H9 (cell line): ENCODE measurements around the gene NEURL4. TPM values are rescaled to one million over a fixed set of nuclear protein-coding genes. Genes with fewer than 3 reads are reported as not detected.

Source experiments
- DNase-seq: peaks from one replicate; pipeline ENCODE4 v3.0.0-alpha.2; 2017
- H2AFZ ChIP-seq: one replicate; pipeline ENCODE4 v1.6.1; 2013; ENCODE audit warnings: mild to moderate bottlenecking, low read length, control low read depth, moderate library complexity
- H2AK5ac ChIP-seq: 2 replicates; pipeline ENCODE4 v1.6.1; 2013; ENCODE audit warnings: low read length, control low read depth, mixed read lengths; ENCODE audit not compliant: insufficient read length
- H2BK120ac ChIP-seq: one replicate; pipeline ENCODE4 v1.6.1; 2013; ENCODE audit warnings: low read depth, mild to moderate bottlenecking, low read length, control low read depth, inconsistent platforms; ENCODE audit not compliant: poor library complexity, severe bottlenecking
- H2BK12ac ChIP-seq: 2 replicates; pipeline ENCODE4 v1.6.1; 2013; ENCODE audit warnings: low read length, control low read depth, mixed read lengths, low read depth; ENCODE audit not compliant: insufficient read length
- H2BK15ac ChIP-seq: 2 replicates; pipeline ENCODE4 v1.6.1; 2013; ENCODE audit warnings: low read depth, low read length, control low read depth
- H2BK20ac ChIP-seq: one replicate; pipeline ENCODE4 v1.6.1; 2013; ENCODE audit warnings: low read depth, mild to moderate bottlenecking, low read length, control low read depth, inconsistent platforms; ENCODE audit not compliant: poor library complexity, severe bottlenecking
- H2BK5ac ChIP-seq: 2 replicates; pipeline ENCODE4 v1.6.1; 2013; ENCODE audit warnings: low read length, control low read depth, mixed read lengths; ENCODE audit not compliant: insufficient read length
- H3K14ac ChIP-seq: 2 replicates; pipeline ENCODE4 v1.6.1; 2013; ENCODE audit warnings: low read length, control low read depth; ENCODE audit not compliant: insufficient read depth
- H3K18ac ChIP-seq: 2 replicates; pipeline ENCODE4 v1.6.1; 2013; ENCODE audit warnings: low read depth, mild to moderate bottlenecking, mixed read lengths, low read length, control low read depth; ENCODE audit not compliant: insufficient read length
- H3K23ac ChIP-seq: 2 replicates; pipeline ENCODE4 v1.6.1; 2013; ENCODE audit warnings: low read length, control low read depth, mixed read lengths, low read depth; ENCODE audit not compliant: insufficient read length
- H3K23me2 ChIP-seq: 2 replicates; pipeline ENCODE4 v1.6.1; 2013; ENCODE audit warnings: low read depth, mild to moderate bottlenecking, mixed read lengths, low read length, control low read depth; ENCODE audit not compliant: insufficient read length, poor library complexity, severe bottlenecking
- H3K27ac ChIP-seq: 2 replicates; pipeline ENCODE4 v1.5.1; 2013; ENCODE audit warnings: low read length, control low read depth, mixed read lengths, low read depth; ENCODE audit not compliant: insufficient read length
- H3K27me3 ChIP-seq: 2 replicates; pipeline ENCODE4 v1.6.1; 2013; ENCODE audit warnings: low read length, control low read depth, inconsistent platforms; ENCODE audit not compliant: insufficient read depth
- H3K4ac ChIP-seq: 2 replicates; pipeline ENCODE4 v1.6.1; 2013; ENCODE audit warnings: low read depth, mild to moderate bottlenecking, control low read depth, inconsistent platforms, low read length, moderate library complexity
- H3K4me1 ChIP-seq: 2 replicates; pipeline ENCODE4 v1.6.1; 2013; ENCODE audit warnings: low read length, control low read depth, inconsistent platforms; ENCODE audit not compliant: insufficient read depth
- H3K4me2 ChIP-seq: 2 replicates; pipeline ENCODE4 v1.6.1; 2013; ENCODE audit warnings: low read length, control low read depth, mixed read lengths; ENCODE audit not compliant: insufficient read length, insufficient read depth
- H3K56ac ChIP-seq: 2 replicates; pipeline ENCODE4 v1.6.1; 2013; ENCODE audit warnings: low read depth, mild to moderate bottlenecking, mixed read lengths, low read length, control low read depth; ENCODE audit not compliant: insufficient read length
- H3K79me1 ChIP-seq: 2 replicates; pipeline ENCODE4 v1.6.1; 2013; ENCODE audit warnings: low read depth, mild to moderate bottlenecking, moderate library complexity, low read length, control low read depth, inconsistent platforms; ENCODE audit not compliant: insufficient read depth, poor library complexity, severe bottlenecking
- H3K79me2 ChIP-seq: 2 replicates; pipeline ENCODE4 v1.6.1; 2013; ENCODE audit warnings: low read length, control low read depth, inconsistent platforms; ENCODE audit not compliant: insufficient read depth
- H3K9ac ChIP-seq: 2 replicates; pipeline ENCODE4 v1.6.1; 2013; ENCODE audit warnings: low read length, control low read depth, mixed read lengths; ENCODE audit not compliant: insufficient read length; ENCODE audit errors: extremely low read depth
- H3K9me3 ChIP-seq: one replicate; pipeline ENCODE4 v1.6.1; 2013; ENCODE audit warnings: low read depth, low read length, inconsistent platforms; ENCODE audit not compliant: control insufficient read depth
- H3T11ph ChIP-seq: one replicate; pipeline ENCODE4 v1.6.1; 2013; ENCODE audit warnings: mild to moderate bottlenecking, low read length, control low read depth, inconsistent platforms
- H4K20me1 ChIP-seq: one replicate; pipeline ENCODE4 v1.6.1; 2013; ENCODE audit not compliant: control insufficient read depth, insufficient read length, insufficient read depth
- H4K5ac ChIP-seq: 2 replicates; pipeline ENCODE4 v1.6.1; 2013; ENCODE audit warnings: low read depth, mild to moderate bottlenecking, mixed read lengths, low read length, control low read depth; ENCODE audit not compliant: insufficient read length
- H4K8ac ChIP-seq: replicated peaks from 2 replicates; pipeline ENCODE4 v1.6.1; 2013; ENCODE audit warnings: low read length, control low read depth, mixed read lengths, low read depth; ENCODE audit not compliant: insufficient read length
- H4K91ac ChIP-seq: 2 replicates; pipeline ENCODE4 v1.6.1; 2013; ENCODE audit warnings: low read depth, mild to moderate bottlenecking, moderate library complexity, mixed read lengths, low read length, control low read depth; ENCODE audit not compliant: insufficient read length
- H3K27ac Mint-ChIP-seq, 3 experiments: 2 replicates in 2 of 3; 3 replicates in 1 of 3; pipeline ENCODE4 v1.8.0; 2020 to 2021; ENCODE audit warnings: mixed read lengths in 3 of 3, mild to moderate bottlenecking in 1 of 3, moderate library complexity in 1 of 3
- H3K27me3 Mint-ChIP-seq: 2 replicates; pipeline ENCODE4 v1.8.0; 2021; ENCODE audit warnings: low read depth, mild to moderate bottlenecking, moderate library complexity, mixed read lengths
- H3K36me3 Mint-ChIP-seq, 3 experiments: 2 replicates in 2 of 3; 3 replicates in 1 of 3; pipeline ENCODE4 v1.8.0; 2020 to 2021; ENCODE audit warnings: low read depth in 3 of 3, mixed read lengths in 3 of 3; ENCODE audit not compliant: insufficient read depth in 1 of 3
- H3K4me1 Mint-ChIP-seq, 2 experiments: 2 replicates each; pipeline ENCODE4 v1.8.0; 2020; ENCODE audit warnings: mixed read lengths in 2 of 2
- H3K4me3 Mint-ChIP-seq, 2 experiments: 2 replicates in 1 of 2; 3 replicates in 1 of 2; pipeline ENCODE4 v1.8.0; 2020 to 2021; ENCODE audit warnings: mild to moderate bottlenecking in 2 of 2, mixed read lengths in 2 of 2, moderate library complexity in 1 of 2
- H3K9me3 Mint-ChIP-seq, 2 experiments: 2 replicates in 1 of 2; 3 replicates in 1 of 2; pipeline ENCODE4 v1.8.0; 2020; ENCODE audit warnings: mild to moderate bottlenecking in 2 of 2, mixed read lengths in 2 of 2, moderate library complexity in 1 of 2
- CTCF ChIP-seq: fragments of 200-600 bp; sonication (generic); conservative IDR thresholded peaks from 3 replicates; pipeline ENCODE4 v1.8.0; 2021; ENCODE audit warnings: antibody characterized with exemption, mild to moderate bottlenecking
- WGBS: extraction: QIAGEN DNeasy Blood & Tissue Kit; methylation state at CpG from one replicate; pipeline ENCODE4 v1.1.7; 2013; ENCODE audit warnings: missing lambda C conversion rate, low lambda C conversion rate, mixed read lengths; ENCODE audit not compliant: insufficient read length; ENCODE audit errors: extremely low coverage; 5-methylcytosine and 5-hydroxymethylcytosine counted together
- total RNA-seq: library from RNA; stranded (reverse); gene quantifications from 2 replicates; pipeline ENCODE4 v1.2.1, GENCODE V29; 2021

NEURL4 gene
- total RNA-seq, 1 experiment from 2014 or later: 54.8 TPM

DNA sequence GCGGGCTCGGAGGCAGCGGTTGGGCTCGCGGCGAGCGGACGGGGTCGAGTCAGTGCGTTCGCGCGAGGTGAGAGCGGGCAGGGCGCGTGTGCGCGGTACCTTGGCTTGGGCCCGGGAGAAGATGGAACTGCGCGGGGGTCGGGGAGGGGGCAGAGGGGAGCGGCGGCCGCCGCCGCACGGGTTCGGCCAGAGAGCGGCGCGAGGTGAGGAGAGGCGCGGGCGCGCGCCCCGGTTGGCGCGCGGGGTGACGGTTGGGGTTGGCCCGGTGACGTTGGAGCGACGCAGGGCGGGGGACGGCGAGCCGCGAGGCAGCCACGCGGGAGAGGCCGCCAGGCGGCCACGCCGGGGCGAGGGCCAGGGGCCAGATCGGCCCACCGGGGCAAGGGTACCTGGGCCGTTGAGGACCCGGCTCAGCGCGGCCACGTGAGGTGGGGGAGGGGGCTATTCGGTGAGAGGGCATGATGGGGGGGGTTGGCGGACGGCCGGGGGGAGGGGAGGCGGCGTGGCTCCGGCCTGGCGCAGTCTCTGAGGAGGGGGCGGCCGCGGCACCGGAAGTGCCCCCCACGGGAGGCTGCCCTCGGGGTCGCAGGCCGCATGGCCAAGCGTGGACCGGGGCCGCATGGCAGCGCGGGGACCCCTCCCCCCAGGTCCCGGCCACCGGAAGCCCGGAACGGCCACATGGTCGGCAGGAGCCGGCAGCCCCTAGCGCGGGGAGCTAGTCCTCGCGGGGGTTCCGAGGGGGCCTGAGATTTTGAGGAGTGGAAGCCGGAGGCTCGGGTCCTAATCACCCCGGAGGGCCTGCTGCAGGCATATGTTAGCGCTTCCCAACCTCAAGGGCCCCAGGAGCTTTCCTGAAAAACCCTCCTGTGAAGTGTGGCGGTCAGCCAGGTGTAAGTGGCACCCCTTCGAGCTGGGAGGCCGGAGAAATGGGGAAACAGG lies 21.2 kb downstream of the NEURL4 start:
- peak overlapping the region; percentile 51; the same call in 1 of the 2 replicates for H3K4ac ChIP-seq
- H2BK120ac ChIP-seq: no peak overlapping the region
- H3K56ac ChIP-seq: no peak overlapping the region
- no peak overlapping the region for H3T11ph ChIP-seq
- peaks cover 0 to 6% of the 10 kb centered on the region in 2 experiments; a peak in 1 of 5 replicates for H3K9me3 Mint-ChIP-seq
- peak overlapping the region; percentile 77 for H3K18ac ChIP-seq
- H2AFZ ChIP-seq: no peak overlapping the region
- H2BK12ac ChIP-seq: no peak overlapping the region
- peak overlapping the region; percentile 65 for H4K91ac ChIP-seq
- no peaks in the 10 kb centered on the region; the same call in none of the 2 replicates for H3K27me3 Mint-ChIP-seq
- peak; percentile 68 for DNase-seq
- peak overlapping the region; percentile 84 for H3K9ac ChIP-seq
- no peak overlapping the region for H4K5ac ChIP-seq
- WGBS: no CpG with 5 or more reads among the region's 104 CpGs
- no peak overlapping the region for H2AK5ac ChIP-seq
- H3K27me3 ChIP-seq: no peaks in the 10 kb centered on the region
- H2BK20ac ChIP-seq: no peak overlapping the region
- TF ChIP-seq CTCF: no peak
- H3K4me1 Mint-ChIP-seq: peaks cover 26 to 27% of the 10 kb centered on the region in 2 experiments
- no peaks in the 10 kb centered on the region for H3K9me3 ChIP-seq
- H4K8ac ChIP-seq: no peak overlapping the region
- H2BK15ac ChIP-seq: no peak overlapping the region; the same call in 1 of the 2 replicates
- peak overlapping the region; percentile 72 for H3K27ac ChIP-seq
- peaks cover 9% of the 10 kb centered on the region for H3K23me2 ChIP-seq
- peaks cover 2% of the 10 kb centered on the region; the same call in 1 of the 2 replicates for H3K4me1 ChIP-seq
- peak overlapping the region; percentile 93 to 94 for H3K4me3 Mint-ChIP-seq
- no peaks in the 10 kb centered on the region for H3K79me1 ChIP-seq
- no peak overlapping the region for H2BK5ac ChIP-seq
- H3K36me3 Mint-ChIP-seq: peaks cover 40 to 48% (median 42%) of the 10 kb centered on the region in 3 experiments
- peak overlapping the region; percentile 95 to 100 (median 97); a peak in 5 of 7 replicates for H3K27ac Mint-ChIP-seq
- H3K79me2 ChIP-seq: peaks cover 21% of the 10 kb centered on the region
- H3K23ac ChIP-seq: no peak overlapping the region
- H4K20me1 ChIP-seq: no peaks in the 10 kb centered on the region
- H3K14ac ChIP-seq: peak overlapping the region; percentile 78
- peak overlapping the region; percentile 81 for H3K4me2 ChIP-seq
